ENCODE data around the gene FAAP20. TPM values are rescaled to one million over a fixed set of nuclear protein-coding genes. Genes with fewer than 3 reads are reported as not detected.

FAAP20 gene
- total RNA-seq, 1 experiment from 2014 or later = 133 TPM

DNA sequence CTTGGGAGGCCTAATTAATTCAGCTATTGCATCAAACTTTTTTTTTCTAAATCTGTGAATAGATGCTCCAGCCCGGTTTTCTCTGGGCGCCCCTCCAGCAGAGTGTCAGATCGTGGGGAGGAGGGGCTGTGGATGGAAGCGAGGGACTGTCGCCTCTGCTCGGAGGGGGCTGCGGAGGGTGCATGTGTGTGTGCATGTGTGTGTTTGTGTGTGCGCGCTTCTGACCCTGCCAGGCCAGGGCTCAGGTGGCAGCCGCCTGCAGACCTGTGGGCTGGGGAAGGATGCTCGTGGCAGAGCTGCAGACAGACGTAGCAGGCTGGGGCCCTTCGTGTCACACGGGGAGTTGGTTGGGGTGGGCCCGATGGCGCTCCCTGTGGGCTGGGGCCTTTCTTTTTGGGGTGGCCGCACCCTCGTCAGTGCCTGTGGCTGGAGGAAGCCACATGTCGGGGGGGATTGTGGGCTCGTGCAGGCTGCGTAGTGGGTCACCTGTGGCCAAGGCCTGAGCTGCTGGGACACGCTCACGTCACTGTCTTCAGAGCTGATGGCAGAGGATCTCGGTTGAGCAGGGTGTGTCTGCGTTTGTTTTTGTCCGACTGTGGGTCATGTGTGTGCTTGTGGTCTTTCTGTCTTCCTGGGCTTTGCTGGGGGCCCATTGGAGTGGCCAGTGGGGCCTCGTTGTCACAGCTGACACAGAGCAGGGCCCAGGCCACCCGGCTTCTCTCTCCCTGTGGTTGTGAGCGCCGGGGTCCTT is 36.4 kb upstream of the FAAP20 start:
- Mint-ChIP-seq H3K9me3 (no peaks in the 10 kb centered on the region), H3K27me3 (ENCODE audit: low read depth) (no peaks in the 10 kb centered on the region), H3K36me3 (no peaks in the 10 kb centered on the region), H3K4me3 (peak overlapping the region; percentile 96), H3K4me1 (peaks cover 50% of the 10 kb centered on the region), H3K27ac (peak overlapping the region; percentile 95)
- ChIA-PET POLR2A (interaction anchor here (1.1 to 1.4 kb wide), 2 partner anchors 17 to 25 kb away, joined by 3 to 4 read pairs; no protein-coding TSS in a partner anchor), CTCF (interaction anchor here (1.0 to 5.1 kb wide), 4 partner anchors 36 to 151 kb away, joined by 5 to 28 read pairs (median 8); partner anchors contain the start of gene FAAP20)
- DNase-seq (ENCODE audit: low spot score) (no peak), ATAC-seq (no peak)
- TF ChIP-seq FOXK1 (CRISPR knock-in tag; IDR thresholded peaks at IDR 0.05) (no peak), ZNF317 (CRISPR knock-in tag; IDR thresholded peaks at IDR 0.05; ENCODE audit: borderline replicate concordance, low read depth) (no peak), KAT7 (CRISPR knock-in tag; IDR thresholded peaks at IDR 0.05; ENCODE audit: borderline replicate concordance) (no peak), ZNF423 (CRISPR knock-in tag; IDR thresholded peaks at IDR 0.05) (no peak), NR2C2 (CRISPR knock-in tag; IDR thresholded peaks at IDR 0.05) (no peak), ZNF671 (CRISPR knock-in tag; IDR thresholded peaks at IDR 0.05) (no peak), NR1H2 (CRISPR knock-in tag; IDR thresholded peaks at IDR 0.05) (no peak), RELA (CRISPR knock-in tag; IDR thresholded peaks at IDR 0.05; ENCODE audit: borderline replicate concordance) (no peak), ELF4 (CRISPR knock-in tag; IDR thresholded peaks at IDR 0.05; ENCODE audit: low read depth) (no peak), ZNF396 (CRISPR knock-in tag; IDR thresholded peaks at IDR 0.05; ENCODE audit: borderline replicate concordance) (no peak), TP53 (CRISPR knock-in tag; IDR thresholded peaks at IDR 0.05) (no peak)
- TF ChIP-seq, protein P1, sequence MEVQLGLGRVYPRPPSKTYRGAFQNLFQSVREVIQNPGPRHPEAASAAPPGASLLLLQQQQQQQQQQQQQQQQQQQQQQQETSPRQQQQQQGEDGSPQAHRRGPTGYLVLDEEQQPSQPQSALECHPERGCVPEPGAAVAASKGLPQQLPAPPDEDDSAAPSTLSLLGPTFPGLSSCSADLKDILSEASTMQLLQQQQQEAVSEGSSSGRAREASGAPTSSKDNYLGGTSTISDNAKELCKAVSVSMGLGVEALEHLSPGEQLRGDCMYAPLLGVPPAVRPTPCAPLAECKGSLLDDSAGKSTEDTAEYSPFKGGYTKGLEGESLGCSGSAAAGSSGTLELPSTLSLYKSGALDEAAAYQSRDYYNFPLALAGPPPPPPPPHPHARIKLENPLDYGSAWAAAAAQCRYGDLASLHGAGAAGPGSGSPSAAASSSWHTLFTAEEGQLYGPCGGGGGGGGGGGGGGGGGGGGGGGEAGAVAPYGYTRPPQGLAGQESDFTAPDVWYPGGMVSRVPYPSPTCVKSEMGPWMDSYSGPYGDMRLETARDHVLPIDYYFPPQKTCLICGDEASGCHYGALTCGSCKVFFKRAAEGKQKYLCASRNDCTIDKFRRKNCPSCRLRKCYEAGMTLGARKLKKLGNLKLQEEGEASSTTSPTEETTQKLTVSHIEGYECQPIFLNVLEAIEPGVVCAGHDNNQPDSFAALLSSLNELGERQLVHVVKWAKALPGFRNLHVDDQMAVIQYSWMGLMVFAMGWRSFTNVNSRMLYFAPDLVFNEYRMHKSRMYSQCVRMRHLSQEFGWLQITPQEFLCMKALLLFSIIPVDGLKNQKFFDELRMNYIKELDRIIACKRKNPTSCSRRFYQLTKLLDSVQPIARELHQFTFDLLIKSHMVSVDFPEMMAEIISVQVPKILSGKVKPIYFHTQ (CRISPR knock-in tag; IDR thresholded peaks at IDR 0.05) = no peak
- TF ChIP-seq, protein P2, sequence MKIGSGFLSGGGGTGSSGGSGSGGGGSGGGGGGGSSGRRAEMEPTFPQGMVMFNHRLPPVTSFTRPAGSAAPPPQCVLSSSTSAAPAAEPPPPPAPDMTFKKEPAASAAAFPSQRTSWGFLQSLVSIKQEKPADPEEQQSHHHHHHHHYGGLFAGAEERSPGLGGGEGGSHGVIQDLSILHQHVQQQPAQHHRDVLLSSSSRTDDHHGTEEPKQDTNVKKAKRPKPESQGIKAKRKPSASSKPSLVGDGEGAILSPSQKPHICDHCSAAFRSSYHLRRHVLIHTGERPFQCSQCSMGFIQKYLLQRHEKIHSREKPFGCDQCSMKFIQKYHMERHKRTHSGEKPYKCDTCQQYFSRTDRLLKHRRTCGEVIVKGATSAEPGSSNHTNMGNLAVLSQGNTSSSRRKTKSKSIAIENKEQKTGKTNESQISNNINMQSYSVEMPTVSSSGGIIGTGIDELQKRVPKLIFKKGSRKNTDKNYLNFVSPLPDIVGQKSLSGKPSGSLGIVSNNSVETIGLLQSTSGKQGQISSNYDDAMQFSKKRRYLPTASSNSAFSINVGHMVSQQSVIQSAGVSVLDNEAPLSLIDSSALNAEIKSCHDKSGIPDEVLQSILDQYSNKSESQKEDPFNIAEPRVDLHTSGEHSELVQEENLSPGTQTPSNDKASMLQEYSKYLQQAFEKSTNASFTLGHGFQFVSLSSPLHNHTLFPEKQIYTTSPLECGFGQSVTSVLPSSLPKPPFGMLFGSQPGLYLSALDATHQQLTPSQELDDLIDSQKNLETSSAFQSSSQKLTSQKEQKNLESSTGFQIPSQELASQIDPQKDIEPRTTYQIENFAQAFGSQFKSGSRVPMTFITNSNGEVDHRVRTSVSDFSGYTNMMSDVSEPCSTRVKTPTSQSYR (CRISPR knock-in tag; IDR thresholded peaks at IDR 0.05) = no peak
- TF ChIP-seq, protein P3, sequence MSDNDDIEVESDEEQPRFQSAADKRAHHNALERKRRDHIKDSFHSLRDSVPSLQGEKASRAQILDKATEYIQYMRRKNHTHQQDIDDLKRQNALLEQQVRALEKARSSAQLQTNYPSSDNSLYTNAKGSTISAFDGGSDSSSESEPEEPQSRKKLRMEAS (CRISPR knock-in tag; IDR thresholded peaks at IDR 0.05) = no peak
- TF ChIP-seq, protein P4, sequence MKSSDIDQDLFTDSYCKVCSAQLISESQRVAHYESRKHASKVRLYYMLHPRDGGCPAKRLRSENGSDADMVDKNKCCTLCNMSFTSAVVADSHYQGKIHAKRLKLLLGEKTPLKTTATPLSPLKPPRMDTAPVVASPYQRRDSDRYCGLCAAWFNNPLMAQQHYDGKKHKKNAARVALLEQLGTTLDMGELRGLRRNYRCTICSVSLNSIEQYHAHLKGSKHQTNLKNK (CRISPR knock-in tag; IDR thresholded peaks at IDR 0.05) = no peak
- TF ChIP-seq, protein P5, sequence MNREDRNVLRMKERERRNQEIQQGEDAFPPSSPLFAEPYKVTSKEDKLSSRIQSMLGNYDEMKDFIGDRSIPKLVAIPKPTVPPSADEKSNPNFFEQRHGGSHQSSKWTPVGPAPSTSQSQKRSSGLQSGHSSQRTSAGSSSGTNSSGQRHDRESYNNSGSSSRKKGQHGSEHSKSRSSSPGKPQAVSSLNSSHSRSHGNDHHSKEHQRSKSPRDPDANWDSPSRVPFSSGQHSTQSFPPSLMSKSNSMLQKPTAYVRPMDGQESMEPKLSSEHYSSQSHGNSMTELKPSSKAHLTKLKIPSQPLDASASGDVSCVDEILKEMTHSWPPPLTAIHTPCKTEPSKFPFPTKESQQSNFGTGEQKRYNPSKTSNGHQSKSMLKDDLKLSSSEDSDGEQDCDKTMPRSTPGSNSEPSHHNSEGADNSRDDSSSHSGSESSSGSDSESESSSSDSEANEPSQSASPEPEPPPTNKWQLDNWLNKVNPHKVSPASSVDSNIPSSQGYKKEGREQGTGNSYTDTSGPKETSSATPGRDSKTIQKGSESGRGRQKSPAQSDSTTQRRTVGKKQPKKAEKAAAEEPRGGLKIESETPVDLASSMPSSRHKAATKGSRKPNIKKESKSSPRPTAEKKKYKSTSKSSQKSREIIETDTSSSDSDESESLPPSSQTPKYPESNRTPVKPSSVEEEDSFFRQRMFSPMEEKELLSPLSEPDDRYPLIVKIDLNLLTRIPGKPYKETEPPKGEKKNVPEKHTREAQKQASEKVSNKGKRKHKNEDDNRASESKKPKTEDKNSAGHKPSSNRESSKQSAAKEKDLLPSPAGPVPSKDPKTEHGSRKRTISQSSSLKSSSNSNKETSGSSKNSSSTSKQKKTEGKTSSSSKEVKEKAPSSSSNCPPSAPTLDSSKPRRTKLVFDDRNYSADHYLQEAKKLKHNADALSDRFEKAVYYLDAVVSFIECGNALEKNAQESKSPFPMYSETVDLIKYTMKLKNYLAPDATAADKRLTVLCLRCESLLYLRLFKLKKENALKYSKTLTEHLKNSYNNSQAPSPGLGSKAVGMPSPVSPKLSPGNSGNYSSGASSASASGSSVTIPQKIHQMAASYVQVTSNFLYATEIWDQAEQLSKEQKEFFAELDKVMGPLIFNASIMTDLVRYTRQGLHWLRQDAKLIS (CRISPR knock-in tag; IDR thresholded peaks at IDR 0.05; ENCODE audit: borderline replicate concordance) = no peak
- TF ChIP-seq, protein P6, sequence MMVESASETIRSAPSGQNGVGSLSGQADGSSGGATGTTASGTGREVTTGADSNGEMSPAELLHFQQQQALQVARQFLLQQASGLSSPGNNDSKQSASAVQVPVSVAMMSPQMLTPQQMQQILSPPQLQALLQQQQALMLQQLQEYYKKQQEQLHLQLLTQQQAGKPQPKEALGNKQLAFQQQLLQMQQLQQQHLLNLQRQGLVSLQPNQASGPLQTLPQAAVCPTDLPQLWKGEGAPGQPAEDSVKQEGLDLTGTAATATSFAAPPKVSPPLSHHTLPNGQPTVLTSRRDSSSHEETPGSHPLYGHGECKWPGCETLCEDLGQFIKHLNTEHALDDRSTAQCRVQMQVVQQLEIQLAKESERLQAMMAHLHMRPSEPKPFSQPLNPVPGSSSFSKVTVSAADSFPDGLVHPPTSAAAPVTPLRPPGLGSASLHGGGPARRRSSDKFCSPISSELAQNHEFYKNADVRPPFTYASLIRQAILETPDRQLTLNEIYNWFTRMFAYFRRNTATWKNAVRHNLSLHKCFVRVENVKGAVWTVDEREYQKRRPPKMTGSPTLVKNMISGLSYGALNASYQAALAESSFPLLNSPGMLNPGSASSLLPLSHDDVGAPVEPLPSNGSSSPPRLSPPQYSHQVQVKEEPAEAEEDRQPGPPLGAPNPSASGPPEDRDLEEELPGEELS (CRISPR knock-in tag; IDR thresholded peaks at IDR 0.05) = no peak

Data from WTC11 (cell line).